Adrenal gland (tissue), 12 donors: Measurements from ENCODE around the gene PYGL. TPM values are rescaled to one million over a fixed set of nuclear protein-coding genes. Genes with fewer than 3 reads are reported as not detected.
"Not testable (repeated sequence)": the region's sequence is repeated elsewhere in the genome, so short reads cannot be mapped to it uniquely, and the experiment has no call there.

ENCODE experiments used
- DNase-seq, 7 donors: peaks; one replicate each; pipeline ENCODE4 v3.0.0-alpha.2; 2019 to 2020
- H3K27ac ChIP-seq, 5 donors: fragments of 200-600 bp; sonication (generic) in 4 of 5; 1 replicate in 3 of 5; 2 replicates in 2 of 5; pipeline versions ENCODE4 v1.5.1 to v1.8.0; 2016 to 2020; ENCODE audit warnings: mild to moderate bottlenecking in 1 of 5
- H3K27me3 ChIP-seq: fragments of 200-600 bp; 2 replicates; pipeline ENCODE4 v1.8.0; 2021
- H3K36me3 ChIP-seq, 2 donors: fragments of 200-600 bp; replicated peaks in 1 of 2; 1 replicate in 1 of 2; 2 replicates in 1 of 2; pipeline versions ENCODE4 v1.5.1 to v1.8.0; 2018 to 2022
- H3K4me1 ChIP-seq, 2 donors: fragments of 200-600 bp; replicated peaks in 1 of 2; 1 replicate in 1 of 2; 2 replicates in 1 of 2; pipeline versions ENCODE4 v1.5.1 to v1.8.0; 2018 to 2021
- H3K4me3 ChIP-seq, 4 donors: fragments of 200-600 bp; sonication (generic) in 3 of 4; one replicate each; pipeline ENCODE4 v1.5.1; 2016 to 2018
- H3K9me3 ChIP-seq, 3 donors: fragments of 200-600 bp; sonication (generic) in 1 of 3; replicated peaks in 1 of 3; 1 replicate in 2 of 3; 2 replicates in 1 of 3; pipeline versions ENCODE4 v1.5.1 to v1.8.0; 2016 to 2021
- CTCF ChIP-seq, 6 experiments: fragments of 450-650 bp in 4 of 6; fragments of 200-600 bp in 2 of 6; sonication (generic) in 1 of 6; IDR thresholded peaks; 1 replicate in 5 of 6; 2 replicates in 1 of 6; pipeline versions ENCODE4 v1.5.1 to v1.8.0; 2016 to 2021; ENCODE audit warnings: antibody characterized with exemption in 6 of 6, mild to moderate bottlenecking in 2 of 6, moderate library complexity in 1 of 6
- POLR2A ChIP-seq, 2 donors: fragments of 450-650 bp; IDR thresholded peaks; one replicate each; pipeline ENCODE4 v1.6.1; 2017; ENCODE audit warnings: antibody characterized with exemption in 2 of 2, mild to moderate bottlenecking in 2 of 2, moderate library complexity in 1 of 2
- WGBS, 4 donors: extraction: QIAGEN DNeasy Blood & Tissue Kit in 2 of 4; methylation state at CpG; one replicate each; pipeline versions ENCODE4 v1.1.5 to v1.1.7; 2013 to 2017; 5-methylcytosine and 5-hydroxymethylcytosine counted together
- intact Hi-C, 2 donors: fragments of 100-400 bp; cut with DNase I; formaldehyde crosslinking; loops; one replicate each; pipeline versions ENCODE4 v1.14.1 to v1.15.0; 2022 to 2023
- polyA plus RNA-seq, 3 donors: library from polyadenylated mRNA; stranded (reverse); fragments of 200-250 nt in 2 of 3; fragments of 350-450 nt in 1 of 3; fragmentation: Illumina TruSeq in 1 of 3; extraction: RNeasy Lipid Tissue Mini Kit (QIAGEN cat#74804) in 1 of 3; gene quantifications; one replicate each; pipeline ENCODE4 v1.2.3, GENCODE V29; 2013 to 2014
- total RNA-seq, 9 donors: library from RNA; depleted of rRNA in 4 of 9; stranded (reverse); fragments of >200 nt in 4 of 9; fragments of 120-200 nt in 1 of 9; fragmentation: NEBNext Ultra II Directional in 1 of 9; extraction: Animal tissue kit (Norgen Biotek cat#: 25700) in 1 of 9; gene quantifications; one replicate each; pipeline versions ENCODE4 v1.1.0 to v1.2.4, GENCODE V29; 2013 to 2023
- donor health status: healthy with polysubstance abuse.
- donor health status: Bipolar disorder and iron deficiency.
- donor health status: DM: yes; HTN: yes; CAD: no.
- donor health status: DM: no; HTN: no; CAD: no.
- donor health status: DM: no; HTN: no; CAD: no.
- donor health status: DM: yes; HTN: yes; CAD: no.

The PYGL gene
- total and polyA plus RNA-seq, 12 donors, result 7.3 to 77.0 (median 41.8) TPM

- 0 to 9% (median 7%) methylated on average over 2 of the region's 2 CpGs for WGBS, 4 donors
- peak overlapping the region in 2 of 4 donors; percentile 13 to 40 for H3K4me3 ChIP-seq
- TF ChIP-seq POLR2A (IDR thresholded peaks at IDR 0.05), result peak in 1 of 2 donors; percentile 78
- TF ChIP-seq CTCF (IDR thresholded peaks at IDR 0.05), result no peak
- H3K4me1 ChIP-seq, result peaks cover 17 to 30% of the 10 kb centered on the region in 2 donors
- intact Hi-C loops, result loop anchor here in 1 of 2 donors (10.0 kb wide), 1 partner anchor 263 kb away; no protein-coding TSS in a partner anchor
- no peaks in the 10 kb centered on the region for H3K27me3 ChIP-seq
- DNase-seq, result peak in 6 of 7 donors; percentile 46 to 73 (median 62)
- no peaks in the 10 kb centered on the region for H3K36me3 ChIP-seq
- no peaks in the 10 kb centered on the region for H3K9me3 ChIP-seq
- H3K27ac ChIP-seq, result peak overlapping the region; percentile 59 to 88 (median 76)
These were observed 17.4 kb upstream of the PYGL start for GRCh38 chr14:50961605-50962221.

- H3K4me1 ChIP-seq, result peaks cover 8 to 29% of the 10 kb centered on the region in 2 donors
- TF ChIP-seq CTCF (IDR thresholded peaks at IDR 0.05), result no peak
- no peak for TF ChIP-seq POLR2A (IDR thresholded peaks at IDR 0.05)
- no peaks in the 10 kb centered on the region for H3K36me3 ChIP-seq
- H3K27me3 ChIP-seq, result no peaks in the 10 kb centered on the region
- H3K9me3 ChIP-seq, result no peaks in the 10 kb centered on the region
- no peak overlapping the region for H3K27ac ChIP-seq
- intact Hi-C loops, result no loop called here
- no peak overlapping the region for H3K4me3 ChIP-seq
- 64 to 82% (median 70%) methylated on average over 3 of the region's 3 CpGs for WGBS, 4 donors
- peak in 1 of 7 donors; percentile 24 for DNase-seq
These were observed 13.0 kb upstream of the PYGL start for GRCh38 chr14:50957296-50957695.

- 93 to 95% (median 94%) methylated on average over 12 to 30 of the region's 32 CpGs for WGBS, 4 donors
- DNase-seq, intact Hi-C loops: not testable (repeated sequence)
These were observed 12.1 kb upstream of the PYGL start for GRCh38 chr14:50956421-50956820.

GRCh38 chr14:50955373-50956043, 11.2 kb upstream of the PYGL start:
- TF ChIP-seq CTCF (IDR thresholded peaks at IDR 0.05), result peak; percentile 13 to 71 (median 58)
- no peak for TF ChIP-seq POLR2A (IDR thresholded peaks at IDR 0.05)
- Histone ChIP-seq H3K4me3 (no peak overlapping the region), H3K27ac (peak overlapping the region; percentile 61 to 94 (median 85)), H3K27me3 (no peaks in the 10 kb centered on the region), H3K4me1 (peaks cover 2 to 11% of the 10 kb centered on the region in 2 donors), H3K9me3 (no peaks in the 10 kb centered on the region), H3K36me3 (no peaks in the 10 kb centered on the region)
- WGBS, 4 donors, result 72 to 84% (median 81%) methylated on average over 5 of the region's 5 CpGs
- intact Hi-C loops, result no loop called here
- peak; percentile 78 to 97 (median 96) for DNase-seq

More at GRCh38 chr14:50956421-50956820, 12.1 kb upstream of the PYGL start:
- not testable (repeated sequence) for H3K9me3 ChIP-seq, H3K27ac ChIP-seq, H3K4me3 ChIP-seq, H3K36me3 ChIP-seq, H3K27me3 ChIP-seq
- H3K4me1 ChIP-seq, result peaks cover 8 to 21% of the 10 kb centered on the region in 2 donors
